Fibroblast of lung (primary cell): Measurements from ENCODE around the gene LTBP1. TPM values are rescaled to one million over a fixed set of nuclear protein-coding genes. Genes with fewer than 3 reads are reported as not detected.
A peak's percentile ranks its signal among the peaks of the same experiment; 100 is the strongest.
"Not testable (repeated sequence)": the region's sequence is repeated elsewhere in the genome, so short reads cannot be mapped to it uniquely, and the experiment has no call there.

ENCODE experiments used
- DNase-seq, 2 donors: peaks; one replicate each; pipeline versions ENCODE4 v3.0.0 to v3.0.0-alpha.2; 2010; ENCODE audit warnings: low read depth in 2 of 2
- H2AFZ ChIP-seq: 2 replicates; pipeline ENCODE4 v1.5.1; 2012; ENCODE audit warnings: low read length, control low read depth, inconsistent platforms
- H3K27ac ChIP-seq: 2 replicates; pipeline ENCODE4 v1.5.1; 2011; ENCODE audit warnings: low read length, control low read depth; ENCODE audit not compliant: insufficient read depth
- H3K27me3 ChIP-seq: 2 replicates; pipeline ENCODE4 v1.5.1; 2011; ENCODE audit warnings: mild to moderate bottlenecking, low read length; ENCODE audit not compliant: control insufficient read depth, insufficient read depth
- H3K36me3 ChIP-seq: 2 replicates; pipeline ENCODE4 v1.5.1; 2011; ENCODE audit warnings: low read length; ENCODE audit not compliant: control insufficient read depth, insufficient read depth
- H3K4me1 ChIP-seq: 2 replicates; pipeline ENCODE4 v1.5.1; 2011; ENCODE audit warnings: low read length; ENCODE audit not compliant: control insufficient read depth, insufficient read depth; ENCODE audit errors: extremely low read depth
- H3K4me2 ChIP-seq: 2 replicates; pipeline ENCODE4 v1.5.1; 2011; ENCODE audit warnings: low read length, control low read depth; ENCODE audit not compliant: insufficient read depth; ENCODE audit errors: extremely low read depth
- H3K4me3 ChIP-seq, 4 experiments: fragments of 200-600 bp in 1 of 4; sonication (generic) in 1 of 4; replicated peaks in 1 of 4; 2 replicates each; pipeline ENCODE4 v1.5.1; 2011 to 2016; ENCODE audit warnings: low read length in 4 of 4, low read depth in 3 of 4, mild to moderate bottlenecking in 3 of 4, control low read depth in 2 of 4, inconsistent platforms in 1 of 4, mixed read lengths in 1 of 4; ENCODE audit not compliant: insufficient read depth in 1 of 4; ENCODE audit errors: control extremely low read depth in 1 of 4
- H3K79me2 ChIP-seq: 2 replicates; pipeline ENCODE4 v1.5.1; 2012; ENCODE audit warnings: mild to moderate bottlenecking, low read length, inconsistent platforms; ENCODE audit not compliant: control insufficient read depth, insufficient read depth
- H3K9ac ChIP-seq: 2 replicates; pipeline ENCODE4 v1.5.1; 2011; ENCODE audit warnings: mild to moderate bottlenecking, low read length, control low read depth; ENCODE audit not compliant: insufficient read depth
- H3K9me3 ChIP-seq: 2 replicates; pipeline ENCODE4 v1.5.1; 2012; ENCODE audit warnings: low read depth, low read length; ENCODE audit not compliant: control insufficient read depth, insufficient read depth
- H4K20me1 ChIP-seq: 2 replicates; pipeline ENCODE4 v1.5.1; 2011; ENCODE audit warnings: low read length; ENCODE audit not compliant: control insufficient read depth, insufficient read depth; ENCODE audit errors: extremely low read depth
- EZH2 ChIP-seq: IDR thresholded peaks from 2 replicates; pipeline ENCODE4 v1.5.1; 2012; ENCODE audit warnings: low read length, control low read depth, mild to moderate bottlenecking; ENCODE audit errors: missing control alignments
- polyA plus RNA-seq, 2 donors: library from polyadenylated mRNA; depleted of rRNA in 1 of 2; stranded (reverse) in 1 of 2; unstranded in 1 of 2; fragments of >200 nt; gene quantifications; 2 replicates each; pipeline ENCODE4 v1.2.1, GENCODE V29; 2011 to 2012; ENCODE audit warnings: missing spikeins in 1 of 2
- total RNA-seq: library from RNA; depleted of rRNA; stranded (reverse); fragments of >200 nt; gene quantifications from 2 replicates; pipeline ENCODE4 v1.2.1, GENCODE V29; 2014
- TF ChIP-seq, protein P1 (sequence below), 2 donors: IDR thresholded peaks in 1 of 2; conservative IDR thresholded peaks in 1 of 2; 1 replicate in 1 of 2; 2 replicates in 1 of 2; pipeline ENCODE4 v1.5.1; 2011 to 2012; ENCODE audit warnings: low read length in 2 of 2, control low read depth in 1 of 2, inconsistent platforms in 1 of 2, low read depth in 1 of 2, mild to moderate bottlenecking in 1 of 2

The LTBP1 gene
- total and polyA plus RNA-seq, 2 donors (not counting 1 experiment from before 2014, with no cell fraction given) = 254 to 324 TPM

DNA sequence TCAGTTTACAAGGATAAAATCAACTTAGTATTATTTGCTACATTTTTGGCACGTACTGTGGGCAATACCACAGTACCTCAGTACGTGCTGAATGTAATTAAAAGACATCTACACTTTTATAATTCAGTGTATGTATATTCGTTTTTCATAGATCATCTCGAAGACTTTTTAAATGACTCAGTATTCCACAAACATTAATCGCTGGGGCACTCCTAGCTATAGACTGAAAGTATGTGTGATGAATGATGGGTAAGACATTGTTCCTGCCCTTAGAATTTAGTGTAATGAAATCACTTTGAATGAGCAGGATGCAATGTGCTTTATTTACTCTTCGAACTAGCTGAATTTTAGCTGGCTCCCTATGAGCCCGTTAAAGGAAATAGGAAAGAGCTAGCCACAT is 284.1 kb downstream of the LTBP1 start:
- no peaks in the 10 kb centered on the region for H3K79me2 ChIP-seq
- H3K27ac ChIP-seq = no peak overlapping the region
- H3K4me2 ChIP-seq = no peak overlapping the region
- no peaks in the 10 kb centered on the region for H3K27me3 ChIP-seq
- H3K4me3 ChIP-seq = peak overlapping the region in 1 of 4 experiments; percentile 14
- no peaks in the 10 kb centered on the region for H3K36me3 ChIP-seq
- no peaks in the 10 kb centered on the region for H3K9me3 ChIP-seq
- no peak overlapping the region for H2AFZ ChIP-seq
- H3K4me1 ChIP-seq = peaks cover 3% of the 10 kb centered on the region
- H3K9ac ChIP-seq = no peak overlapping the region
- H4K20me1 ChIP-seq = no peaks in the 10 kb centered on the region
- no peak for TF ChIP-seq EZH2
- peak in 1 of 2 donors; percentile 74 for DNase-seq

DNA sequence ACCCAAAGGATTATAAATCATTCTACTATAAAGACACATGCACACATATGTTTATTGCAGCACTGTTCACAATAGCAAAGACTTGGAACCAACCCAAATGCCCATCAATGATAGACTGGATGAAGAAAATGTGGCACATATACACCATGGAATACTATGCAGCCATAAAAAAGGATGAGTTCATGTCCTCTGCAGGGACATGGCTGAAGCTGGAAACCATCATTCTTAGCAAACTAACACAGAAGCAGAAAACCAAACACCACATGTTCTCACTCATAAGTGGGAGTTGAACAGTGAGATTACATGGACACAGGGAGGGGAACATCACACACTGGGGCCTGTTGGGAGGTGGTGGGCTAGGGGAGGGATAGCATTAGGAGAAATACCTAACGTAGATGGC is 288.8 kb downstream of the LTBP1 start:
- H3K9ac ChIP-seq, H3K27ac ChIP-seq, H3K4me2 ChIP-seq, H4K20me1 ChIP-seq, H3K27me3 ChIP-seq, H2AFZ ChIP-seq, DNase-seq, H3K4me3 ChIP-seq, H3K9me3 ChIP-seq, H3K36me3 ChIP-seq, H3K79me2 ChIP-seq: not testable (repeated sequence)
- peaks cover 10% of the 10 kb centered on the region for H3K4me1 ChIP-seq

DNA sequence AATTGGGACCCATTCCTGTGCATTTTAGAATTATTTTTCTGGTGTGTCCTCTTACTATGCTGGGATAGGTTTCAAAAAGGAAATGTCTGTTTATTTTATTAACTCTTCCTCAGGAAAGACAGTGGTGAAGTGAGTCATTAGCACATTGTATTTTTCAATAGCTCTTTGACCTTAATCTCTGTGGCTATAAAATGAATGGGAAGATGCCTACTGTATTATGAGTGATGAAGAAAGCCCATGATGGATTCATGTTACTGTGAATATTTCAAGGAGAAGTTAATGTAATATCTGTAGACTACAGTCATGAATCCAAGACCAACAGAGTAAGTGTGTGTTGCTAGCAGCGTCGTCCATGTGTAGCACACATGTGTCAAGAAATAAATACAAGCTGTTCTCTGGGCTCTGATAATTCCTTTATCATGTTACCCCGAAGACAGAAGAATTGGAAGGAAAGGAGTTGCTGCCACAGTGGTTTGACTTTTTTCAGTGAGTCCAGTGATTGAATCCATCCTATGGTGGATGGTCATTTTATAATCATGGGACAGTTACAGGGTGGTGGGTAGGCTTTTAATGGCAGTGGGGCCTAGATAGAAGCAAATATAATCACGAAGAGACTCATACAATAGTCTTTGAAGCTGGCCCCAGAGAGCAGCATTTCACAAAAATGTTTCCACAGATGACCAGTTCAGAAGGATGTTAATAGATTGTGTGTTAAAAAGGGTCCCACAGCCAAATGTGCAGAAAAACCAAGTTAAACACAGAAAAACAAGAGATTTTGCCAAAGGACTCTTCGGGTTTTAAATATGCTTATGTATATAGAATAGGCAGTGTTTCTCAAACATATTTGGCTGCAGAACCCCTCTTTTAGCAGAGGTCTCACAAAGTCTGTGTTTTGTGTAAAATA is 290.0 kb downstream of the LTBP1 start:
- no peak overlapping the region for H3K9ac ChIP-seq
- H3K9me3 ChIP-seq = no peaks in the 10 kb centered on the region
- peaks cover 1% of the 10 kb centered on the region for H3K79me2 ChIP-seq
- H3K27me3 ChIP-seq = no peaks in the 10 kb centered on the region
- H4K20me1 ChIP-seq = no peaks in the 10 kb centered on the region
- peak; percentile 68 to 80 for DNase-seq
- no peak overlapping the region for H2AFZ ChIP-seq
- no peak overlapping the region for H3K4me3 ChIP-seq
- peak overlapping the region; percentile 52 for H3K4me2 ChIP-seq
- H3K4me1 ChIP-seq = peaks cover 10% of the 10 kb centered on the region
- TF ChIP-seq EZH2 = no peak
- TF ChIP-seq, protein P1, sequence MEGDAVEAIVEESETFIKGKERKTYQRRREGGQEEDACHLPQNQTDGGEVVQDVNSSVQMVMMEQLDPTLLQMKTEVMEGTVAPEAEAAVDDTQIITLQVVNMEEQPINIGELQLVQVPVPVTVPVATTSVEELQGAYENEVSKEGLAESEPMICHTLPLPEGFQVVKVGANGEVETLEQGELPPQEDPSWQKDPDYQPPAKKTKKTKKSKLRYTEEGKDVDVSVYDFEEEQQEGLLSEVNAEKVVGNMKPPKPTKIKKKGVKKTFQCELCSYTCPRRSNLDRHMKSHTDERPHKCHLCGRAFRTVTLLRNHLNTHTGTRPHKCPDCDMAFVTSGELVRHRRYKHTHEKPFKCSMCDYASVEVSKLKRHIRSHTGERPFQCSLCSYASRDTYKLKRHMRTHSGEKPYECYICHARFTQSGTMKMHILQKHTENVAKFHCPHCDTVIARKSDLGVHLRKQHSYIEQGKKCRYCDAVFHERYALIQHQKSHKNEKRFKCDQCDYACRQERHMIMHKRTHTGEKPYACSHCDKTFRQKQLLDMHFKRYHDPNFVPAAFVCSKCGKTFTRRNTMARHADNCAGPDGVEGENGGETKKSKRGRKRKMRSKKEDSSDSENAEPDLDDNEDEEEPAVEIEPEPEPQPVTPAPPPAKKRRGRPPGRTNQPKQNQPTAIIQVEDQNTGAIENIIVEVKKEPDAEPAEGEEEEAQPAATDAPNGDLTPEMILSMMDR (conservative IDR thresholded peaks at IDR 0.05 in 1 of 2, IDR thresholded peaks at IDR 0.05 in 1 of 2; ENCODE audit: low read depth in 1 of 2, low read length in 2 of 2) = no peak
- H3K36me3 ChIP-seq = no peaks in the 10 kb centered on the region
- H3K27ac ChIP-seq = peak overlapping the region; percentile 9

DNA sequence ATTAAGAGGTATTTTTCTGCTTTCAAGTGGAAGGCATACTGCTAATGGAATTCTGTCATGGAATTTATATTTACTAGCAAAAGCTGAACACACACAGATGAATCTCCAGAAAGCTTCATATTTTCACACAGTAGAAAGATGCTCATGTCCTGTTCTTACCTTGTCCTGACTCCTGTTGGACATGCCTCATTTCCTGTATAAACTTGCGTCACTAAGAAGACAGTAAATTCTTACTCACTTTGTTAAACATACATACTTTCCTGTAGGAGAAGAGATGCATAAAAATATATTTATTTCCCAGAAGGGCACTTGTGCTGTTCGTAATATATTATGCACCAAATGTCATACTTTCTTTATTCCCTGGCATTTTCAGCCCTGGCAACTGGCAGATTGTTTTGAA is 291.4 kb downstream of the LTBP1 start:
- Histone ChIP-seq H3K4me3 (no peak overlapping the region), H3K36me3 (no peaks in the 10 kb centered on the region), H3K9ac (no peak overlapping the region), H3K79me2 (peaks cover 1% of the 10 kb centered on the region), H3K9me3 (no peaks in the 10 kb centered on the region), H3K4me1 (peaks cover 16% of the 10 kb centered on the region), H4K20me1 (no peaks in the 10 kb centered on the region), H3K27ac (no peak overlapping the region), H3K27me3 (no peaks in the 10 kb centered on the region), H3K4me2 (no peak overlapping the region), H2AFZ (no peak overlapping the region)
- TF ChIP-seq, protein P1 (conservative IDR thresholded peaks at IDR 0.05 in 1 of 2, IDR thresholded peaks at IDR 0.05 in 1 of 2; ENCODE audit: low read depth in 1 of 2, low read length in 2 of 2) = no peak
- no peak for TF ChIP-seq EZH2
- peak; percentile 51 to 74 for DNase-seq
